K562 (cell line): ENCODE data around the gene EFEMP2. TPM values are rescaled to one million over a fixed set of nuclear protein-coding genes. Genes with fewer than 3 reads are reported as not detected.

Experiments
- CBX5 ChIP-seq: IDR thresholded peaks from 2 replicates; pipeline ENCODE4 v1.6.1; 2014; ENCODE audit warnings: low read depth, borderline replicate concordance
- CXXC5 ChIP-seq: fragments of 250-450 bp; sonication (Bioruptor Pico); IDR thresholded peaks from 2 replicates; pipeline ENCODE4 v1.8.0; 2022; ENCODE audit warnings: inconsistent platforms, mild to moderate bottlenecking, moderate library complexity
- FOXA1 ChIP-seq: fragments of 450-650 bp; IDR thresholded peaks from 2 replicates; pipeline ENCODE4 v1.6.1; 2016; ENCODE audit warnings: mild to moderate bottlenecking, borderline replicate concordance
- HNRNPH1 ChIP-seq: fragments of 200-400 bp; formaldehyde crosslinking; optimal IDR thresholded peaks from 2 replicates; pipeline ENCODE3; 2017; ENCODE audit warnings: low read depth, mild to moderate bottlenecking, low read length, moderate library complexity
- NCOA6 ChIP-seq: fragments of 450-650 bp; IDR thresholded peaks from 2 replicates; pipeline ENCODE4 v1.6.1; 2017; ENCODE audit warnings: mild to moderate bottlenecking
- NFE2L1 ChIP-seq: fragments of 450-650 bp; IDR thresholded peaks from 2 replicates; pipeline ENCODE4 v1.6.1; 2016; ENCODE audit warnings: missing genetic modification characterization, low read depth, mild to moderate bottlenecking, missing compliant biosample characterization, moderate library complexity, borderline replicate concordance
- SPI1 ChIP-seq: IDR thresholded peaks from 2 replicates; pipeline ENCODE4 v1.6.1; 2011; ENCODE audit warnings: low read depth, low read length, control low read depth, borderline replicate concordance
- ZC3H4 ChIP-seq: sonication (generic); formaldehyde crosslinking; IDR thresholded peaks from 2 replicates; pipeline ENCODE4 v1.9.0; 2021; ENCODE audit warnings: missing genetic modification reagents, borderline replicate concordance
- ZNF165 ChIP-seq: fragments of 250-450 bp; sonication (Bioruptor Pico); IDR thresholded peaks from 2 replicates; pipeline ENCODE4 v1.4.0; 2020; ENCODE audit warnings: borderline replicate concordance
- ZNF212 ChIP-seq: fragments of 450-650 bp; formaldehyde crosslinking; IDR thresholded peaks from 2 replicates; pipeline ENCODE4 v1.4.0; 2020; ENCODE audit warnings: mild to moderate bottlenecking
- ZNF239 ChIP-seq: fragments of 250-450 bp; sonication (Bioruptor Pico); IDR thresholded peaks from 2 replicates; pipeline ENCODE4 v1.4.0; 2020; ENCODE audit warnings: mild to moderate bottlenecking
- ZNF274 ChIP-seq: IDR thresholded peaks from 2 replicates; pipeline ENCODE4 v1.6.1; 2011; ENCODE audit warnings: low read depth, mild to moderate bottlenecking, low read length, moderate library complexity, borderline replicate concordance
- ZNF354B ChIP-seq: fragments of 250-450 bp; sonication (Bioruptor Pico); IDR thresholded peaks from 2 replicates; pipeline ENCODE4 v1.4.0; 2020
- ZZZ3 ChIP-seq: fragments of 450-650 bp; IDR thresholded peaks from 2 replicates; pipeline ENCODE4 v1.6.1; 2016; ENCODE audit warnings: antibody characterized with exemption, mild to moderate bottlenecking, moderate library complexity
- polyA plus RNA-seq, 8 experiments: library from polyadenylated mRNA; depleted of rRNA in 4 of 8; stranded (reverse) in 5 of 8; unstranded in 3 of 8; fragments of >200 nt; fragmentation: Nextera tagmentation in 2 of 8; fragmentation: Illumina TruSeq in 1 of 8; extraction: Ambion mirVana in 2 of 8; extraction: Trizol in 1 of 8; gene quantifications; 2 replicates each; pipeline versions ENCODE4 v1.2.1 to v1.2.3, GENCODE V29; 2011 to 2014; ENCODE audit warnings: inconsistent platforms in 1 of 8, missing spikeins in 1 of 8
- total RNA-seq, 7 experiments: library from RNA; depleted of rRNA in 6 of 7; stranded (reverse); fragments of >200 nt in 6 of 7; fragmentation: Illumina TruSeq in 2 of 7; extraction: Trizol in 2 of 7; gene quantifications; 2 replicates each; pipeline versions ENCODE4 v1.2.1 to v1.2.3, GENCODE V29; 2011 to 2021; ENCODE audit warnings: low replicate concordance in 1 of 7
- TF ChIP-seq, protein P1 (sequence below), 2 experiments: fragments of 200-800 bp in 1 of 2; sonication (Bioruptor generic) in 1 of 2; sonication (generic) in 1 of 2; formaldehyde crosslinking in 1 of 2; IDR thresholded peaks in 1 of 2; conservative IDR thresholded peaks in 1 of 2; 2 replicates each; pipeline versions ENCODE4 v1.5.0 to v1.6.1; 2016 to 2020; ENCODE audit warnings: missing compliant biosample characterization in 1 of 2, missing genetic modification characterization in 1 of 2, missing genetic modification reagents in 1 of 2
- TF ChIP-seq, protein P2 (sequence below): fragments of 250-450 bp; sonication (Bioruptor Pico); IDR thresholded peaks from 2 replicates; pipeline ENCODE4 v1.8.0; 2022; ENCODE audit warnings: moderate library complexity, mild to moderate bottlenecking, inconsistent platforms
- TF ChIP-seq, protein P3 (sequence below), 3 experiments: fragments of 200-800 bp in 1 of 3; fragments of 250-450 bp in 1 of 3; fragments of 450-650 bp in 1 of 3; sonication (Bioruptor Pico) in 1 of 3; sonication (Bioruptor generic) in 1 of 3; formaldehyde crosslinking in 1 of 3; IDR thresholded peaks; 2 replicates each; pipeline versions ENCODE4 v1.6.1 to v1.8.0; 2016 to 2022; ENCODE audit warnings: mild to moderate bottlenecking in 2 of 3, missing genetic modification characterization in 2 of 3, missing compliant biosample characterization in 1 of 3, moderate library complexity in 1 of 3
- TF ChIP-seq, protein P4 (sequence below): fragments of 250-450 bp; sonication (Bioruptor Pico); IDR thresholded peaks from 2 replicates; pipeline ENCODE4 v1.4.0; 2020; ENCODE audit warnings: borderline replicate concordance
- TF ChIP-seq, protein P5 (sequence below): sonication (generic); formaldehyde crosslinking; IDR thresholded peaks from 2 replicates; pipeline ENCODE4 v1.5.0; 2020; ENCODE audit warnings: missing genetic modification reagents

EFEMP2 gene
- total and polyA plus RNA-seq, 9 of the 15 experiments (the other 6 are each of a cell fraction or from before 2014, with no cell fraction given): 0.07 to 2.9 (median 0.69) TPM; not detected in 1

DNA sequence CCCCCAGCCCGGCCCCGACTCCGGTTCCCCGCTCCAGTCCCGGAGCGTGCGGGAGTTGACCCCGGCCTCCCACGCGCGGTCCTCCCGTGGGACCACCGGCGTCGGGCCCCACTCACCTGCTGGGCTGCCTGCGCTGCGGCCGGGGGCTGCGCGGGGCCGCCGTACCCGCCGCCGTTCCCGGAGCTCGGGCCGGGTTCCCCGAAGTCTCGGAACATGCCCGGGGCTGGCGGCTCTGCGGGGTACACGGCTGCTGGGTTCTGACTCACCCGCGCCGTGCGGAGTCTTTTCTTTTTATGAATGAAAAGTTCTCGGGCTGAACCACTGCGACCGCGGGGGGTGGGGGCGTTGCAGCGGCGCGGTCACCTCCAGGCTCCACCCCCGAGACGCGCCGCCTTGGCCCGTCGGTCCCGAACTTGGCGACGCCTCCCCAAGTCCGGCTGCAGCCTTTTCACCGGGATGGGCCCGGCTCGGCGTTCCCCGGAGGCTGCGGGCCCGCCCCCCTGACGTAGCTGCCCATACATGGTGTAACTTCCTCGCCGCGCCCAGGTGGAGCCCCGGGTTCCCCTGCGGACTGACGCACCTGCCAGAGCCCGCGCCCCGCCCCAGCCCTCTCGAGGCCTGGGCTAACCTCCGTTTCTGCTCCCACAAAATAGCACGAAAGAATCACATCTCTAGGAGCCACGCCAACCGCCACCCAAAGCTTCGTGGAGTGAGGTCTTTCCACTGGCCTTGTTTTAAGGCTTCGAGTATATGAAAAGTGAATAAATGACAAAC lies 27.7 kb upstream of the EFEMP2 start, which contains the start of gene FOSL1 (continued):
- TF ChIP-seq, protein P1, sequence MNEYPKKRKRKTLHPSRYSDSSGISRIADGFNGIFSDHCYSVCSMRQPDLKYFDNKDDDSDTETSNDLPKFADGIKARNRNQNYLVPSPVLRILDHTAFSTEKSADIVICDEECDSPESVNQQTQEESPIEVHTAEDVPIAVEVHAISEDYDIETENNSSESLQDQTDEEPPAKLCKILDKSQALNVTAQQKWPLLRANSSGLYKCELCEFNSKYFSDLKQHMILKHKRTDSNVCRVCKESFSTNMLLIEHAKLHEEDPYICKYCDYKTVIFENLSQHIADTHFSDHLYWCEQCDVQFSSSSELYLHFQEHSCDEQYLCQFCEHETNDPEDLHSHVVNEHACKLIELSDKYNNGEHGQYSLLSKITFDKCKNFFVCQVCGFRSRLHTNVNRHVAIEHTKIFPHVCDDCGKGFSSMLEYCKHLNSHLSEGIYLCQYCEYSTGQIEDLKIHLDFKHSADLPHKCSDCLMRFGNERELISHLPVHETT (CRISPR knock-in tag; conservative IDR thresholded peaks at IDR 0.05 in 1 of 2, IDR thresholded peaks at IDR 0.05 in 1 of 2): no peak
- no peak for TF ChIP-seq ZNF239 (CRISPR knock-in tag)
- TF ChIP-seq HNRNPH1: no peak
- no peak for TF ChIP-seq ZNF274
- no peak for TF ChIP-seq FOXA1
- TF ChIP-seq ZZZ3: no peak
- TF ChIP-seq, protein P2, sequence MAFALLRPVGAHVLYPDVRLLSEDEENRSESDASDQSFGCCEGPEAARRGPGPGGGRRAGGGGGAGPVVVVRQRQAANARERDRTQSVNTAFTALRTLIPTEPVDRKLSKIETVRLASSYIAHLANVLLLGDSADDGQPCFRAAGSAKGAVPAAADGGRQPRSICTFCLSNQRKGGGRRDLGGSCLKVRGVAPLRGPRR (CRISPR knock-in tag): no peak
- TF ChIP-seq ZNF212: no peak
- no peak for TF ChIP-seq ZC3H4
- TF ChIP-seq, protein P3, sequence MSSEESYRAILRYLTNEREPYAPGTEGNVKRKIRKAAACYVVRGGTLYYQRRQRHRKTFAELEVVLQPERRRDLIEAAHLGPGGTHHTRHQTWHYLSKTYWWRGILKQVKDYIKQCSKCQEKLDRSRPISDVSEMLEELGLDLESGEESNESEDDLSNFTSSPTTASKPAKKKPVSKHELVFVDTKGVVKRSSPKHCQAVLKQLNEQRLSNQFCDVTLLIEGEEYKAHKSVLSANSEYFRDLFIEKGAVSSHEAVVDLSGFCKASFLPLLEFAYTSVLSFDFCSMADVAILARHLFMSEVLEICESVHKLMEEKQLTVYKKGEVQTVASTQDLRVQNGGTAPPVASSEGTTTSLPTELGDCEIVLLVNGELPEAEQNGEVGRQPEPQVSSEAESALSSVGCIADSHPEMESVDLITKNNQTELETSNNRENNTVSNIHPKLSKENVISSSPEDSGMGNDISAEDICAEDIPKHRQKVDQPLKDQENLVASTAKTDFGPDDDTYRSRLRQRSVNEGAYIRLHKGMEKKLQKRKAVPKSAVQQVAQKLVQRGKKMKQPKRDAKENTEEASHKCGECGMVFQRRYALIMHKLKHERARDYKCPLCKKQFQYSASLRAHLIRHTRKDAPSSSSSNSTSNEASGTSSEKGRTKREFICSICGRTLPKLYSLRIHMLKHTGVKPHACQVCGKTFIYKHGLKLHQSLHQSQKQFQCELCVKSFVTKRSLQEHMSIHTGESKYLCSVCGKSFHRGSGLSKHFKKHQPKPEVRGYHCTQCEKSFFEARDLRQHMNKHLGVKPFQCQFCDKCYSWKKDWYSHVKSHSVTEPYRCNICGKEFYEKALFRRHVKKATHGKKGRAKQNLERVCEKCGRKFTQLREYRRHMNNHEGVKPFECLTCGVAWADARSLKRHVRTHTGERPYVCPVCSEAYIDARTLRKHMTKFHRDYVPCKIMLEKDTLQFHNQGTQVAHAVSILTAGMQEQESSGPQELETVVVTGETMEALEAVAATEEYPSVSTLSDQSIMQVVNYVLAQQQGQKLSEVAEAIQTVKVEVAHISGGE (CRISPR knock-in tag; IDR thresholded peaks at IDR 0.05): no peak
- TF ChIP-seq ZNF354B (CRISPR knock-in tag): no peak
- TF ChIP-seq ZNF165: no peak
- no peak for TF ChIP-seq NFE2L1 (tag)
- no peak for TF ChIP-seq SPI1
- no peak for TF ChIP-seq NCOA6
- no peak for TF ChIP-seq CBX5
- peak; percentile 93 for TF ChIP-seq CXXC5 (CRISPR knock-in tag)
- TF ChIP-seq, protein P4, sequence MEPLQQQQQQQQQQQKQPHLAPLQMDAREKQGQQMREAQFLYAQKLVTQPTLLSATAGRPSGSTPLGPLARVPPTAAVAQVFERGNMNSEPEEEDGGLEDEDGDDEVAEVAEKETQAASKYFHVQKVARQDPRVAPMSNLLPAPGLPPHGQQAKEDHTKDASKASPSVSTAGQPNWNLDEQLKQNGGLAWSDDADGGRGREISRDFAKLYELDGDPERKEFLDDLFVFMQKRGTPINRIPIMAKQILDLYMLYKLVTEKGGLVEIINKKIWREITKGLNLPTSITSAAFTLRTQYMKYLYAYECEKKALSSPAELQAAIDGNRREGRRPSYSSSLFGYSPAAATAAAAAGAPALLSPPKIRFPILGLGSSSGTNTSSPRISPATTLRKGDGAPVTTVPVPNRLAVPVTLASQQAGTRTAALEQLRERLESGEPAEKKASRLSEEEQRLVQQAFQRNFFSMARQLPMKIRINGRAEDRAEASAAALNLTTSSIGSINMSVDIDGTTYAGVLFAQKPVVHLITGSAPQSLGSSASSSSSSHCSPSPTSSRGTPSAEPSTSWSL (CRISPR knock-in tag): no peak
- TF ChIP-seq, protein P5, sequence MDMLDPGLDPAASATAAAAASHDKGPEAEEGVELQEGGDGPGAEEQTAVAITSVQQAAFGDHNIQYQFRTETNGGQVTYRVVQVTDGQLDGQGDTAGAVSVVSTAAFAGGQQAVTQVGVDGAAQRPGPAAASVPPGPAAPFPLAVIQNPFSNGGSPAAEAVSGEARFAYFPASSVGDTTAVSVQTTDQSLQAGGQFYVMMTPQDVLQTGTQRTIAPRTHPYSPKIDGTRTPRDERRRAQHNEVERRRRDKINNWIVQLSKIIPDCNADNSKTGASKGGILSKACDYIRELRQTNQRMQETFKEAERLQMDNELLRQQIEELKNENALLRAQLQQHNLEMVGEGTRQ (CRISPR knock-in tag): no peak
